GM12878 (cell line): Measurements from ENCODE around the gene HCFC1. TPM values are rescaled to one million over a fixed set of nuclear protein-coding genes. Genes with fewer than 3 reads are reported as not detected.

Experiments
- ATAC-seq: fragments of 200-7000 bp; cut with Tn5 transposase; 3 replicates; pipeline ENCODE4 v1.9.1; 2020; ENCODE audit warnings: mild to moderate bottlenecking, moderate library complexity
- BruUV-seq: library from RNA; stranded (reverse); fragments of 400-500 nt; replicated peaks from 2 replicates; lab custom pipeline; 2021; lab: Mats Ljungman, UMichigan
- CTCF ChIA-PET: fragments of 300-600 bp; sonication (Branson Sonifier 250); formaldehyde crosslinking; extraction: SDS; loops from one replicate; lab custom pipeline; 2021; ENCODE audit warnings: inconsistent platforms; lab: Yijun Ruan, JAX
- POLR2A ChIA-PET: fragments of 350-600 bp; formaldehyde crosslinking; extraction: SDS; loops from one replicate; lab custom pipeline; 2021; ENCODE audit warnings: inconsistent platforms; lab: Charles Lee
- RAD21 ChIA-PET: fragments of 300-600 bp; sonication (Branson Sonifier 250); formaldehyde crosslinking; loops from one replicate; lab custom pipeline; 2023; ENCODE audit warnings: antibody characterized with exemption; ENCODE audit not compliant: unreplicated experiment; lab: Charles Lee
- SMC1A ChIA-PET: fragments of 300-600 bp; sonication (Branson Sonifier 250); formaldehyde crosslinking; loops from one replicate; lab custom pipeline; 2023; ENCODE audit not compliant: unreplicated experiment, uncharacterized antibody; lab: Charles Lee
- DNase-seq: peaks from one replicate; pipeline ENCODE4 v3.0.0-alpha.2; 2011; ENCODE audit warnings: low read depth, low spot score
- FAIRE-seq: peaks from 3 replicates; lab custom pipeline; 2011; peaks lifted over from hg19 to GRCh38; lab: Jason Lieb, UNC
- H2AFZ ChIP-seq: 2 replicates; pipeline ENCODE4 v1.6.0; 2011; ENCODE audit warnings: low read depth, low read length, control low read depth; ENCODE audit not compliant: control insufficient read depth
- H3K27ac ChIP-seq: 2 replicates; pipeline ENCODE4 v1.5.1; 2011; ENCODE audit warnings: control low read depth; ENCODE audit not compliant: control insufficient read depth, insufficient read depth
- H3K27me3 ChIP-seq, 2 experiments: replicated peaks in 1 of 2; 2 replicates each; pipeline versions ENCODE4 v1.6.0 to v1.6.1; 2011; ENCODE audit warnings: low read length in 1 of 2; ENCODE audit not compliant: control insufficient read depth in 2 of 2, insufficient read depth in 2 of 2
- H3K36me3 ChIP-seq, 2 experiments: 2 replicates each; pipeline ENCODE4 v1.5.1; 2011; ENCODE audit warnings: low read length in 1 of 2; ENCODE audit not compliant: control insufficient read depth in 2 of 2, insufficient read depth in 2 of 2
- H3K4me1 ChIP-seq: 2 replicates; pipeline ENCODE4 v1.6.1; 2011; ENCODE audit warnings: mild to moderate bottlenecking, low read length, moderate library complexity, mixed read lengths; ENCODE audit not compliant: control insufficient read depth, insufficient read depth
- H3K4me2 ChIP-seq: 2 replicates; pipeline ENCODE4 v1.6.0; 2011; ENCODE audit warnings: control low read depth; ENCODE audit not compliant: control insufficient read depth, insufficient read depth
- H3K4me3 ChIP-seq: fragments of 200-600 bp; sonication (generic); 2 replicates; pipeline ENCODE4 v1.5.1; 2016
- H3K79me2 ChIP-seq: 2 replicates; pipeline ENCODE4 v1.6.0; 2011; ENCODE audit warnings: low read length; ENCODE audit not compliant: control insufficient read depth, insufficient read depth
- H3K9ac ChIP-seq: 2 replicates; pipeline ENCODE4 v1.8.0; 2011; ENCODE audit warnings: low read length, control low read depth, mixed read lengths; ENCODE audit not compliant: control insufficient read depth, insufficient read depth
- H3K9me3 ChIP-seq: replicated peaks from 3 replicates; pipeline ENCODE4 v1.5.1; 2011; ENCODE audit warnings: mild to moderate bottlenecking, low read length; ENCODE audit not compliant: control insufficient read depth, insufficient read depth
- H4K20me1 ChIP-seq: 2 replicates; pipeline ENCODE4 v1.6.0; 2011; ENCODE audit not compliant: control insufficient read depth, insufficient read depth
- GABPA ChIP-seq: IDR thresholded peaks from 2 replicates; pipeline ENCODE4 v1.6.1; 2014; ENCODE audit warnings: antibody characterized with exemption, low read depth, mild to moderate bottlenecking, inconsistent platforms
- KDM1A ChIP-seq: fragments of 200-600 bp; sonication (generic); IDR thresholded peaks from 2 replicates; pipeline ENCODE4 v1.6.1; 2016; ENCODE audit warnings: borderline replicate concordance
- KLF5 ChIP-seq: fragments of 450-650 bp; IDR thresholded peaks from 2 replicates; pipeline ENCODE4 v1.6.1; 2014; ENCODE audit warnings: mild to moderate bottlenecking; ENCODE audit not compliant: partially characterized antibody
- MEF2B ChIP-seq: fragments of 450-650 bp; IDR thresholded peaks from 2 replicates; pipeline ENCODE4 v1.6.1; 2018; ENCODE audit warnings: mild to moderate bottlenecking, moderate library complexity; ENCODE audit not compliant: partially characterized antibody, poor library complexity, severe bottlenecking
- RAD21 ChIP-seq: IDR thresholded peaks from 2 replicates; pipeline ENCODE4 v1.6.1; 2011; ENCODE audit warnings: mild to moderate bottlenecking, low read depth, low read length, moderate library complexity; ENCODE audit not compliant: insufficient read depth
- SMAD5 ChIP-seq: IDR thresholded peaks from 2 replicates; pipeline ENCODE4 v1.6.1; 2016; ENCODE audit warnings: antibody characterized with exemption, low read depth
- SREBF1 ChIP-seq: IDR thresholded peaks from 2 replicates; pipeline ENCODE4 v1.6.1; 2012; ENCODE audit warnings: mild to moderate bottlenecking, low read length
- SREBF2 ChIP-seq: IDR thresholded peaks from 2 replicates; pipeline ENCODE4 v1.6.1; 2012; ENCODE audit warnings: mild to moderate bottlenecking, low read length
- SUPT20H ChIP-seq: IDR thresholded peaks from 2 replicates; pipeline ENCODE4 v1.6.1; 2011; ENCODE audit warnings: low read depth, mild to moderate bottlenecking, low read length, moderate library complexity, borderline replicate concordance; ENCODE audit not compliant: control insufficient read depth
- WGBS: methylation state at CpG from one replicate; pipeline ENCODE4 v1.1.6; 2016; ENCODE audit warnings: low lambda C conversion rate; ENCODE audit not compliant: insufficient replicate concordance, insufficient coverage; ENCODE audit errors: missing lambda C conversion rate; 5-methylcytosine and 5-hydroxymethylcytosine counted together
- in situ Hi-C: fragments of 300-500 bp; cut with MboI; formaldehyde crosslinking; loops from 9 replicates; pipeline ENCODE4 v1.14.3; 2018; ENCODE audit warnings: mixed read lengths
- intact Hi-C: fragments of 100-400 bp; cut with micrococcal nuclease; formaldehyde crosslinking; loops from one replicate; pipeline ENCODE4 v1.14.2; 2022; ENCODE audit not compliant: unreplicated experiment
- polyA plus RNA-seq, 11 experiments: library from polyadenylated mRNA; depleted of rRNA in 4 of 11; unstranded in 6 of 11; stranded (reverse) in 5 of 11; fragments of >200 nt; fragmentation: Nextera tagmentation in 4 of 11; fragmentation: Illumina TruSeq in 1 of 11; extraction: Ambion mirVana in 4 of 11; extraction: Trizol in 1 of 11; gene quantifications; 1 replicate in 1 of 11; 2 replicates in 10 of 11; pipeline versions ENCODE4 v1.2.1 to v1.2.3, GENCODE V29; 2011 to 2016; ENCODE audit warnings: inconsistent platforms in 2 of 11, missing spikeins in 2 of 11, low read depth in 1 of 11
- total RNA-seq, 4 experiments: library from RNA; depleted of rRNA in 3 of 4; stranded (reverse); fragments of >200 nt in 3 of 4; fragmentation: Illumina TruSeq in 1 of 4; extraction: Trizol in 1 of 4; gene quantifications; 2 replicates each; pipeline versions ENCODE4 v1.2.1 to v1.2.3, GENCODE V29; 2013 to 2021
- TF ChIP-seq, protein P1 (sequence below): IDR thresholded peaks from 2 replicates; pipeline ENCODE4 v1.6.1; 2012; ENCODE audit warnings: low read length, inconsistent platforms
- TF ChIP-seq, protein P2 (sequence below): IDR thresholded peaks from 2 replicates; pipeline ENCODE4 v1.6.1; 2011; ENCODE audit warnings: borderline replicate concordance, low read depth, mild to moderate bottlenecking, moderate library complexity, low read length; ENCODE audit not compliant: insufficient read depth, poor library complexity, severe bottlenecking
- TF ChIP-seq, protein P3 (sequence below): fragments of 450-650 bp; conservative IDR thresholded peaks from 2 replicates; pipeline ENCODE4 v1.6.1; 2017; ENCODE audit warnings: mild to moderate bottlenecking, moderate library complexity
- TF ChIP-seq, protein P4 (sequence below): IDR thresholded peaks from 2 replicates; pipeline ENCODE4 v1.6.1; 2012; ENCODE audit warnings: improper control_type of control experiment, low read depth, low read length; ENCODE audit not compliant: insufficient replicate concordance

HCFC1 gene
- total and polyA plus RNA-seq, 10 of the 15 experiments (the other 5 are each of a cell fraction or from before 2014, with no cell fraction given), result 3.9 to 92.7 (median 23.5) TPM

DNA sequence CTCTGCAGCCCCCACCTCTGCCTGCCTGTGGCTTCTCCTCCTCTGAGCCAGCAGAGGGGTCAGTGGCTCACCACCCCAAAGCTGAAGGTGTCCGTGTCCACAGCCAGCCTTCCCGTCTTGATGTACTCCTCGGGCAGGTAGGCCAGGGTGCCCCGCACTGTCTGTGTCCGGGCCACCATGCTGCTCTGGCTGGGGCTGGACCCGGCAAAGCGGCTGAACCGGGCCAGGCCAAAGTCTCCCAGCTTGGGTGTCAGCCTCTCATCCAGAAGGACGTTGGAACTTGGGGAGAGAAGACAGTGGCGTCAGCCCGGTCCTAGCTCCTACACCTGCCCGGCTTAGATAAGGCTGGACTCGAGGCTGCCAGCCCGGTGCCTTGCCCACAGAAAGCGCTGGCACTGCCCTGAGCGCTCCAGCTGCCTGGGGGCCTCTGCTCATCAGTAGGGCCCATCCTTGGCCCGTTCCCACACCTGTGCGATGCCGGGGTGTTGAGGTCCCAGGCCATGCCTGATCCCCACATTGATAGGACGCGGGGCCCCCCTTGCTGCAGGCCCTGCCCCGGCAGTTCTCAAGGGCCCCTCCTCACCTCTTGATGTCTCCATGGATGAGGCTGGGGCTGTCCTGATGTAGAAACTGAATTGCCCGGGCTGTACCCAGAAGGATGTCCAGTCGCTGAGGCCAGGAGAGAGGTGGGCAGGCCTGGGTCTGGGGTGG lies 44.9 kb upstream of the HCFC1 start:
- Histone ChIP-seq H3K4me3 (no peak overlapping the region), H3K36me3 (peaks cover 0 to 5% of the 10 kb centered on the region in 2 experiments; a peak in 3 of 4 replicates), H3K9ac (no peak overlapping the region), H3K4me1 (peaks cover 14% of the 10 kb centered on the region), H3K79me2 (peaks cover 41% of the 10 kb centered on the region), H3K4me2 (peak overlapping the region; percentile 48; the same call in 1 of the 2 replicates), H4K20me1 (no peaks in the 10 kb centered on the region), H2AFZ (no peak overlapping the region), H3K27ac (no peak overlapping the region), H3K9me3 (no peaks in the 10 kb centered on the region), H3K27me3 (no peaks in the 10 kb centered on the region)
- ATAC-seq, result no peak
- ChIA-PET POLR2A (no interaction called here), RAD21 (no interaction called here), SMC1A (no interaction called here), CTCF (no interaction called here)
- no peak for FAIRE-seq
- BruUV-seq, result no TSS peak
- no peak for DNase-seq
- in situ Hi-C loops (no loop called here), intact Hi-C loops (no loop called here)
- WGBS, result 65% methylated on average over 22 of the region's 24 CpGs
- TF ChIP-seq, protein P1, sequence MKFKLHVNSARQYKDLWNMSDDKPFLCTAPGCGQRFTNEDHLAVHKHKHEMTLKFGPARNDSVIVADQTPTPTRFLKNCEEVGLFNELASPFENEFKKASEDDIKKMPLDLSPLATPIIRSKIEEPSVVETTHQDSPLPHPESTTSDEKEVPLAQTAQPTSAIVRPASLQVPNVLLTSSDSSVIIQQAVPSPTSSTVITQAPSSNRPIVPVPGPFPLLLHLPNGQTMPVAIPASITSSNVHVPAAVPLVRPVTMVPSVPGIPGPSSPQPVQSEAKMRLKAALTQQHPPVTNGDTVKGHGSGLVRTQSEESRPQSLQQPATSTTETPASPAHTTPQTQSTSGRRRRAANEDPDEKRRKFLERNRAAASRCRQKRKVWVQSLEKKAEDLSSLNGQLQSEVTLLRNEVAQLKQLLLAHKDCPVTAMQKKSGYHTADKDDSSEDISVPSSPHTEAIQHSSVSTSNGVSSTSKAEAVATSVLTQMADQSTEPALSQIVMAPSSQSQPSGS, result no peak
- TF ChIP-seq MEF2B (no peak), SREBF2 (no peak), KLF5 (no peak), SREBF1 (no peak), GABPA (no peak), SUPT20H (no peak), KDM1A (no peak), RAD21 (no peak), SMAD5 (no peak)
- TF ChIP-seq, protein P2, sequence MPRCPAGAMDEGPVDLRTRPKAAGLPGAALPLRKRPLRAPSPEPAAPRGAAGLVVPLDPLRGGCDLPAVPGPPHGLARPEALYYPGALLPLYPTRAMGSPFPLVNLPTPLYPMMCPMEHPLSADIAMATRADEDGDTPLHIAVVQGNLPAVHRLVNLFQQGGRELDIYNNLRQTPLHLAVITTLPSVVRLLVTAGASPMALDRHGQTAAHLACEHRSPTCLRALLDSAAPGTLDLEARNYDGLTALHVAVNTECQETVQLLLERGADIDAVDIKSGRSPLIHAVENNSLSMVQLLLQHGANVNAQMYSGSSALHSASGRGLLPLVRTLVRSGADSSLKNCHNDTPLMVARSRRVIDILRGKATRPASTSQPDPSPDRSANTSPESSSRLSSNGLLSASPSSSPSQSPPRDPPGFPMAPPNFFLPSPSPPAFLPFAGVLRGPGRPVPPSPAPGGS, result no peak
- TF ChIP-seq, protein P3, sequence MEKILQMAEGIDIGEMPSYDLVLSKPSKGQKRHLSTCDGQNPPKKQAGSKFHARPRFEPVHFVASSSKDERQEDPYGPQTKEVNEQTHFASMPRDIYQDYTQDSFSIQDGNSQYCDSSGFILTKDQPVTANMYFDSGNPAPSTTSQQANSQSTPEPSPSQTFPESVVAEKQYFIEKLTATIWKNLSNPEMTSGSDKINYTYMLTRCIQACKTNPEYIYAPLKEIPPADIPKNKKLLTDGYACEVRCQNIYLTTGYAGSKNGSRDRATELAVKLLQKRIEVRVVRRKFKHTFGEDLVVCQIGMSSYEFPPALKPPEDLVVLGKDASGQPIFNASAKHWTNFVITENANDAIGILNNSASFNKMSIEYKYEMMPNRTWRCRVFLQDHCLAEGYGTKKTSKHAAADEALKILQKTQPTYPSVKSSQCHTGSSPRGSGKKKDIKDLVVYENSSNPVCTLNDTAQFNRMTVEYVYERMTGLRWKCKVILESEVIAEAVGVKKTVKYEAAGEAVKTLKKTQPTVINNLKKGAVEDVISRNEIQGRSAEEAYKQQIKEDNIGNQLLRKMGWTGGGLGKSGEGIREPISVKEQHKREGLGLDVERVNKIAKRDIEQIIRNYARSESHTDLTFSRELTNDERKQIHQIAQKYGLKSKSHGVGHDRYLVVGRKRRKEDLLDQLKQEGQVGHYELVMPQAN, result no peak
- TF ChIP-seq, protein P4, sequence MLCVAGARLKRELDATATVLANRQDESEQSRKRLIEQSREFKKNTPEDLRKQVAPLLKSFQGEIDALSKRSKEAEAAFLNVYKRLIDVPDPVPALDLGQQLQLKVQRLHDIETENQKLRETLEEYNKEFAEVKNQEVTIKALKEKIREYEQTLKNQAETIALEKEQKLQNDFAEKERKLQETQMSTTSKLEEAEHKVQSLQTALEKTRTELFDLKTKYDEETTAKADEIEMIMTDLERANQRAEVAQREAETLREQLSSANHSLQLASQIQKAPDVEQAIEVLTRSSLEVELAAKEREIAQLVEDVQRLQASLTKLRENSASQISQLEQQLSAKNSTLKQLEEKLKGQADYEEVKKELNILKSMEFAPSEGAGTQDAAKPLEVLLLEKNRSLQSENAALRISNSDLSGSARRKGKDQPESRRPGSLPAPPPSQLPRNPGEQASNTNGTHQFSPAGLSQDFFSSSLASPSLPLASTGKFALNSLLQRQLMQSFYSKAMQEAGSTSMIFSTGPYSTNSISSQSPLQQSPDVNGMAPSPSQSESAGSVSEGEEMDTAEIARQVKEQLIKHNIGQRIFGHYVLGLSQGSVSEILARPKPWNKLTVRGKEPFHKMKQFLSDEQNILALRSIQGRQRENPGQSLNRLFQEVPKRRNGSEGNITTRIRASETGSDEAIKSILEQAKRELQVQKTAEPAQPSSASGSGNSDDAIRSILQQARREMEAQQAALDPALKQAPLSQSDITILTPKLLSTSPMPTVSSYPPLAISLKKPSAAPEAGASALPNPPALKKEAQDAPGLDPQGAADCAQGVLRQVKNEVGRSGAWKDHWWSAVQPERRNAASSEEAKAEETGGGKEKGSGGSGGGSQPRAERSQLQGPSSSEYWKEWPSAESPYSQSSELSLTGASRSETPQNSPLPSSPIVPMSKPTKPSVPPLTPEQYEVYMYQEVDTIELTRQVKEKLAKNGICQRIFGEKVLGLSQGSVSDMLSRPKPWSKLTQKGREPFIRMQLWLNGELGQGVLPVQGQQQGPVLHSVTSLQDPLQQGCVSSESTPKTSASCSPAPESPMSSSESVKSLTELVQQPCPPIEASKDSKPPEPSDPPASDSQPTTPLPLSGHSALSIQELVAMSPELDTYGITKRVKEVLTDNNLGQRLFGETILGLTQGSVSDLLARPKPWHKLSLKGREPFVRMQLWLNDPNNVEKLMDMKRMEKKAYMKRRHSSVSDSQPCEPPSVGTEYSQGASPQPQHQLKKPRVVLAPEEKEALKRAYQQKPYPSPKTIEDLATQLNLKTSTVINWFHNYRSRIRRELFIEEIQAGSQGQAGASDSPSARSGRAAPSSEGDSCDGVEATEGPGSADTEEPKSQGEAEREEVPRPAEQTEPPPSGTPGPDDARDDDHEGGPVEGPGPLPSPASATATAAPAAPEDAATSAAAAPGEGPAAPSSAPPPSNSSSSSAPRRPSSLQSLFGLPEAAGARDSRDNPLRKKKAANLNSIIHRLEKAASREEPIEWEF, result no peak
